Spinal cord (tissue), 10 donors: ENCODE measurements around the gene ALOX12B. TPM values are rescaled to one million over a fixed set of nuclear protein-coding genes. Genes with fewer than 3 reads are reported as not detected.

ENCODE experiments used
- DNase-seq, 6 donors: peaks; one replicate each; pipeline versions ENCODE4 v3.0.0 to v3.0.0-alpha.2; 2013 to 2015; ENCODE audit warnings: low spot score in 6 of 6, low read depth in 4 of 6
- H3K27ac ChIP-seq: one replicate; pipeline ENCODE4 v1.5.1; 2013; ENCODE audit warnings: low read depth, low read length, control low read depth
- H3K27me3 ChIP-seq: one replicate; pipeline ENCODE4 v1.6.1; 2013; ENCODE audit warnings: low read length; ENCODE audit not compliant: control insufficient read depth, insufficient read depth
- H3K36me3 ChIP-seq: one replicate; pipeline ENCODE4 v1.6.1; 2013; ENCODE audit warnings: low read length; ENCODE audit not compliant: control insufficient read depth, insufficient read depth
- H3K4me1 ChIP-seq: one replicate; pipeline ENCODE4 v1.6.1; 2013; ENCODE audit warnings: low read length; ENCODE audit not compliant: control insufficient read depth, insufficient read depth
- H3K4me3 ChIP-seq: one replicate; pipeline ENCODE4 v1.5.1; 2013; ENCODE audit warnings: low read depth, low read length, control low read depth
- H3K9me3 ChIP-seq: one replicate; pipeline ENCODE4 v1.6.1; 2013; ENCODE audit warnings: low read length; ENCODE audit not compliant: control insufficient read depth, insufficient read depth
- WGBS: methylation state at CpG from one replicate; pipeline ENCODE4 v1.1.5; 2013; ENCODE audit warnings: missing lambda C conversion rate; ENCODE audit not compliant: insufficient coverage; 5-methylcytosine and 5-hydroxymethylcytosine counted together
- polyA plus RNA-seq, 2 donors: library from polyadenylated mRNA; unstranded; fragments of 120-200 nt; gene quantifications; one replicate each; pipeline ENCODE4 v1.2.1, GENCODE V29; 2013; ENCODE audit not compliant: insufficient read length in 2 of 2
- total RNA-seq, 2 donors: library from RNA; depleted of rRNA in 1 of 2; stranded (reverse); fragments of 120-200 nt in 1 of 2; fragments of >200 nt in 1 of 2; gene quantifications; one replicate each; pipeline versions ENCODE4 v1.2.3 to v1.2.4, GENCODE V29; 2013 to 2014
- donor health status: healthy.

Gene ALOX12B
- total and polyA plus RNA-seq, 4 donors: 0.30 to 1.1 (median 0.60) TPM; not detected in 1

DNA sequence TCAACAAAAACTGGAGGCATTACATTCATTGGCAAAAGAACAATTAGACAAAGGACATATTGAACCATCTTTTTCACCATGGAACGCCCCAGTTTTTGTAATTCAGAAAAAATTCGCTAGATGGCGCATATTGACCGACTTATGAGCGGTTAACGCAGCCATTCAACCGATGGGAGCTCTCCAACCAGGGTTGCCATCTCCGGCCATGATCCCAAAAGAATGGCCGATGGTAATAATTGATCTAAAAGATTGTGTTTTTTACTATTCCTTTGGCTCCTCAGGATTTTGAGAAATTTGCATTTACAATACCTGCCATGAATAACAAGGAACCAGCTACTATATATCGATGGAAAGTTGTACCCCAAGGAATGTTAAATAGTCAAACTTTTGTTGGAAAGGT is 27.2 kb downstream of the ALOX12B start:
- H3K4me1 ChIP-seq: no peaks in the 10 kb centered on the region
- DNase-seq: peak; percentile 41 to 96 (median 81)
- H3K27me3 ChIP-seq: peaks cover 75% of the 10 kb centered on the region
- WGBS: 0% methylated on average over 9 of the region's 10 CpGs
- H3K4me3 ChIP-seq: no peak overlapping the region
- no peaks in the 10 kb centered on the region for H3K9me3 ChIP-seq
- no peak overlapping the region for H3K27ac ChIP-seq
- no peaks in the 10 kb centered on the region for H3K36me3 ChIP-seq

DNA sequence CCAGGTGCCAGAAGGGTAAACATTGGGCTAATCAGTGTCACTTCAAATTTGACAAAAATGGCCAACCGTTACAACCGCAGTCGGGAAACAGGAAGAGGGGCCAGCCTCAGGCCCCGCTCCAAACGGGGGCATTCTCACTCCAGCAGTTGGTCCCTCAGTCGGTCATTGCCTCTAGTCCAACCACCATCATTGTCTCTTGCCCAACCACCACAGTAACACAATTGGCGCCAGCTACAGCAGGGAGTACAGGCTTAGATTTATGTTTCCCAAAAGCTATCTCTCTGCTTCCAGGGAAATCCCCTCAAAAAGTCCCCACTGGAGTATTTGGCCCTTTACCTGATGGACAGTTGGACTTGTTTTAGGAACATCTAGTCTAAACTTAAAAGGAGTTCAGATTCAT is 28.4 kb downstream of the ALOX12B start:
- H3K9me3 ChIP-seq: no peaks in the 10 kb centered on the region
- no peaks in the 10 kb centered on the region for H3K36me3 ChIP-seq
- H3K4me3 ChIP-seq: no peak overlapping the region
- 49% methylated on average over 7 of the region's 7 CpGs for WGBS
- H3K4me1 ChIP-seq: no peaks in the 10 kb centered on the region
- no peak overlapping the region for H3K27ac ChIP-seq
- peaks cover 65% of the 10 kb centered on the region for H3K27me3 ChIP-seq
- DNase-seq: no peak

DNA sequence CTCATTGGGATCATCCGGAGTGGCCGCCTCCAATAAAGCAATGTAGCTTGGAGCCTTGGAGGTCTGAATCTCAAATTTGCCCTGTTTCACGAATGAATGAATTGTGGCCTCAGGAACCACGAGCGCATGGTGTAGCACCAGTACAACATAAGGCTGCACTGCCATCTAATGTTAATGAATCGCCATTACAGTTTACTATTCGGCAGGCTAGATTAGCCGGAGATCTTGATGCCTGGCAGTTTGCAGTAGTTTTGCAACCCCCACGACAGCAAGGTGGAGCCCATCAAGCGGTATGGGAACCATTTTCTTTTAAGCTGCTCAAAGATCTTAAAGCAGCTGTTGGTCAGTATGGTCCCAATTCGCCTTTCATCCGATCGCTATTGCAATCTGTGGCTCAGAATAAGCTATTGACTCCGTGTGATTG is 29.8 kb downstream of the ALOX12B start:
- Histone ChIP-seq H3K36me3 (no peaks in the 10 kb centered on the region), H3K4me1 (no peaks in the 10 kb centered on the region), H3K9me3 (no peaks in the 10 kb centered on the region), H3K4me3 (no peak overlapping the region), H3K27me3 (peaks cover 51% of the 10 kb centered on the region), H3K27ac (no peak overlapping the region)
- 4% methylated on average over 13 of the region's 14 CpGs for WGBS
- DNase-seq: peak; percentile 46 to 95 (median 68)

DNA sequence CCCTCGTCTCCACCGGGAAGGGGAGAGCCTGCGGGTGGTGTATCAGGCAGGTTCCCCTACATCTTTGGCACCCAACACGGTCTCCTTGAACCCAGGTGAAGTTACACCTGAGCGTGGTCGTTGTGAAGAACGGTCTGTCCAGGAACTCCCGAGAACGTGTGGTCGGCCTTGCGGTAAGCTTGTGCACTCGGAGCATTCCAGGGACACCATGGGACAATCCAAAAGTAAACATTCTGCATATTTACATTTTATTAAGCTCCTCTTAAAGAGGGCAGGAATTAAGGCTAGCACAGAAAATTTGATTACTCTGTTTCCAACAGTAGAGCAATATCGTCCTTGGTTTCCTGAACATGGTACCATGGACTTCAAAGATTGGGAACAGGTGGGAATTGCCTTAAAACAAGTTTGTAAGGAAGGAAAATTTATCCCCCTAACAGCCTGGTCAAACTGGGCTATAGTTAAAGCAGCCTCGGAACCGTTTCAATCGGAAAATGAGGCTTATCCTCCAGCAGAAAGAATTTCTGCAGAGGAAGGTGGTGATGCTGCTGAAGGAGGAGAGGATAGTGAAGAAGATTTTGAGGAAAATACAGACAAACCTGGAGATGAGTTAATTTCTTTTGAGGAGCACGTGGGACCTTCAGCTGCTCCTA is 30.4 kb downstream of the ALOX12B start:
- H3K27me3 ChIP-seq: peaks cover 48% of the 10 kb centered on the region
- H3K4me3 ChIP-seq: no peak overlapping the region
- H3K27ac ChIP-seq: no peak overlapping the region
- no peaks in the 10 kb centered on the region for H3K36me3 ChIP-seq
- WGBS: 89% methylated on average over 11 of the region's 17 CpGs
- no peaks in the 10 kb centered on the region for H3K9me3 ChIP-seq
- no peak for DNase-seq
- no peaks in the 10 kb centered on the region for H3K4me1 ChIP-seq

DNA sequence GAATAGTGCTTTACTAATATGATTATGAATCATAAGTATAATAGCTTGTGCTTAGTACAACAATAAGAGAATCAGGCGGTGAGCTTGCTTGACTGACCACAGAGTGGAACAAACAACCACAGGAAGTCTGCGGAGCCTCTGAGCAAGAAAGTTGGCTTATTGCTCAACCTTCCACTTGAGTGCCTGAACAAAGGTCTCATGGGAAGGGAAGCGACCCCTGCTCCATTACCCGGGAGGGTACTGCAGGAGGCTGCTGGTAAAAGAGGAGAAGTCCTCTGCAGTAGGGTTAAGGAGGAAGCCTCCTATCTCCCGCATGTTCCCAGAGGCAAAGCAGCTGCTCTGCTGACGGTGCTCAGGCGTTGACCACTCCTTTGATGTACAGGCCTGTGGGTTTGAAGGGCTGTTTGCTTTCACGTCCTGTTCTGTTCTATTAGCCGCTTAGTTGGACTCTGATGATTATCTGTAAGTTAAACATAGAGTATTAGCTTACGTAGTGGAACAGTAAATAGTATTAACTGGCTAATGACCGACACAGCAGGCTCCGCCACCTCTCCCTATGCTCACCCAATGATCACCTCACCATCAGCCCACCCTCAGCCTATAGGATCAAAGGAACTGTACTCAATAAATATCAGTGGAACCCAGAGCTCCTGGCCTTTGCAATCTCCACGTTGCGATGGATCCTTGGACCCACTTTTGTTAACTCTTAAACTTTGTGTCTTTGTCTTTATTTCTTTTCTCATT is 31.1 kb downstream of the ALOX12B start:
- Histone ChIP-seq H3K27ac (no peak overlapping the region), H3K36me3 (no peaks in the 10 kb centered on the region), H3K4me1 (no peaks in the 10 kb centered on the region), H3K4me3 (no peak overlapping the region), H3K9me3 (no peaks in the 10 kb centered on the region), H3K27me3 (peaks cover 41% of the 10 kb centered on the region)
- WGBS: 61% methylated on average over 11 of the region's 14 CpGs
- no peak for DNase-seq

DNA sequence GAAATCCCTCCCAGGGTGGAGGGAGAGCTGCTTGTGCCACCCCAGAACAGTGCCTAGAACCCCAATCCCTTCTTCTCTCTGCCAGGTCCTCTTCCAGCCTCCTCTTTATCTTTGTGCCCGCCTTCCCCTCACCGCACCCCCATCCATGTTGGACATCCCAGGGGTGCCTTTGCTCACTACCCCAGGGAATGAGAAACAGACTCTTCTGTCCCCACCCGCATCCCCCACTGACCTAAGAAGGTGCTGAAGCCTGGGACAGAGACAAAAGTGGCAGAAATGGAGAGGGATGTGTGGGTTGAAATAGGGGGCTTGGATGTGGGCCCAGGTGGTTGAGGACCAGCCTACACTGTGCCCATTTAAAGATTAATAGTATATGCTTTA is 31.7 kb downstream of the ALOX12B start:
- DNase-seq: no peak

DNA sequence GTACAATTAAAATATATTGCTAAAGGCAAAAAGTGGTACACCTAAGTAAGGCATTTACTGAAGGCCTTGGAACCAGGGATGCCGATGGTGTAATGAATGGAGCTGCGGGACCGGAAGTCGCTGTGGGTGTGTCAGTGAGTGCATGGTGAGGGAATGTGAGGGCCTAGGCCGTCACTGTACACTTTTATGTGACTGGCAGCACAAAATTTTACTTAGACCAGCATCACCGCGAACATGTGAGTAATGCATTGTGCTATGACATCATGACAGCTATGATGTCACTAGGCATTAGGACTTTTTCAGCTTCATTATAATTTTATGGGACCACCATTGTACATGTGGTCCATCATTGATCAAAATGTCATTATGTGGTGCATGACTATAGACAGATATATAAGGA is 33.9 kb downstream of the ALOX12B start:
- no peaks in the 10 kb centered on the region for H3K9me3 ChIP-seq
- H3K27ac ChIP-seq: no peak overlapping the region
- H3K4me1 ChIP-seq: no peaks in the 10 kb centered on the region
- DNase-seq: no peak
- 92% methylated on average over 4 of the region's 7 CpGs for WGBS
- H3K4me3 ChIP-seq: no peak overlapping the region
- H3K36me3 ChIP-seq: no peaks in the 10 kb centered on the region
- H3K27me3 ChIP-seq: peaks cover 16% of the 10 kb centered on the region

More for the DNA sequence above, 31.7 kb downstream of the ALOX12B start:
- Histone ChIP-seq H3K27me3 (peaks cover 36% of the 10 kb centered on the region), H3K36me3 (no peaks in the 10 kb centered on the region), H3K27ac (no peak overlapping the region), H3K9me3 (no peaks in the 10 kb centered on the region), H3K4me1 (no peaks in the 10 kb centered on the region), H3K4me3 (no peak overlapping the region)
- 100% methylated on average over 1 of the region's 3 CpGs for WGBS

DNA sequence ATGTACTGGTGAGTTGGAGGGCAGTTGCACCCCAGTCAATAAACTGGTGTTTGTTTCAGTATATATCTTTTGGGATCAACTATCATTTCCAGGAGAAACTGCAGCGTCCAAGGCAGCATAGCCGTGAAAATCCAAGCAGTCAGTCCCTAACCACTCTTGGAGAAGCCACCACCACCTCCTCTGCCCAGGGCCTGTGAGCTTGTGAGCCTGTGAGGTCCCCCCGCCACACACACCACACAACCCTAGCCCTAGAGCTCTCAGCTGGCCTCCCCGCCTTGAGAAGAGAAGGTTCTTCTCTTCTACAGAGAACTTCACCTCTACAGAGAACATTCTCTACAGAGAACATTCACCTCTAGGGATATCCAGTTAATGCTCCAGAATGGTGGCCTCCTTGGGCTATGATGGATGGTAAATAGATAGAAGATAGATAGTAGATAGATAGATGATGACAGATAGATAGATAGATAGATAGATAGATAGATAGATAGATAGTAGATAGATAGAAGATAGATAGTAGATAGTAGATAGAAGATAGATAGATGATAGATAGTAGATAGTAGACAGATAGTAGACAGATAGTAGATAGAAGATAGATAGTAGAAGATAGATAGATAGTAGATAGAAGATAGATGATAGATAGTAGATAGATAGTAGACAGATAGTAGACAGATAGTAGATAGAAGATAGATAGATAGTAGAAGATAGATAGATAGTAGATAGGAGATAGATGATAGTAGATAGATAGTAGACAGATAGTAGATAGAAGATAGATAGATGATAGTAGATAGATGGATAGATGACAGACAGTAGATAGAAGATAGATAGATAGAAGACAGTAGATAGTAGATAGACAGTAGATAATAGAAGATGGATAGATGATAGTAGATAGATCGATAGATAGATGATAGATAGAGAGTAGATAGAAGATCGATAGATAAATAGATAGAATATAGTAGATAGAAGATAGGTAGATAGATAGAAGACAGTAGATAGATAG is 35.0 kb downstream of the ALOX12B start:
- Histone ChIP-seq H3K9me3 (no peaks in the 10 kb centered on the region), H3K36me3 (no peaks in the 10 kb centered on the region), H3K27ac (no peak overlapping the region), H3K4me1 (no peaks in the 10 kb centered on the region), H3K27me3 (peaks cover 10% of the 10 kb centered on the region), H3K4me3 (no peak overlapping the region)
- 86% methylated on average over 2 of the region's 6 CpGs for WGBS
- DNase-seq: no peak

DNA sequence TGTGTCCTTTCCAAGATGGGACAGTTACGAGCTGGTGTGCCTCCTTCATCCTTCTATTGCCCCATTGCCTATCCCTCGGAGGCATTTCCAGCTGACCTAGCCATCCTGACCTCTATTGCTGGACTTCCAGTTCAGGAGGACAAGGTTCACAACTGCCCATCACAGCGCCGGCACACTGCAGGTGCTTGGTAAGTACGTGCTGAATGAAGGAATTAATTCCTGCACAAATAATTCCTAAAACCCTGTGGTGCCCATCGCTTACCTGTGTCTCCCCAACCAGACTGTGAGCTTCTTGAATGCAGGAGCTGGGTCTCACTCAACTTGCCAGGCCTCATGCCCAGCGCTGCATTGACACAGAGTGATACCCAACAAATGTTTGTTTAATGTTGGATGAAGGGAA is 35.7 kb downstream of the ALOX12B start:
- no peak for DNase-seq
- no peaks in the 10 kb centered on the region for H3K36me3 ChIP-seq
- peaks cover 9% of the 10 kb centered on the region for H3K27me3 ChIP-seq
- no peaks in the 10 kb centered on the region for H3K9me3 ChIP-seq
- 87% methylated on average over 4 of the region's 7 CpGs for WGBS
- no peak overlapping the region for H3K4me3 ChIP-seq
- H3K4me1 ChIP-seq: no peaks in the 10 kb centered on the region
- H3K27ac ChIP-seq: no peak overlapping the region
